Cardiac muscle cell (in vitro differentiated cells and primary cell): Measurements from ENCODE around the gene GLTPD2. TPM values are rescaled to one million over a fixed set of nuclear protein-coding genes. Genes with fewer than 3 reads are reported as not detected.

Experiments
- DNase-seq, 2 donors: peaks; one replicate each; pipeline versions ENCODE4 v3.0.0 to v3.0.0-alpha.2; 2010 to 2017; ENCODE audit warnings: low read depth in 1 of 2, low spot score in 1 of 2
- H3K27ac ChIP-seq: fragments of 200-600 bp; sonication (generic); 2 replicates; pipeline ENCODE4 v1.5.1; 2016
- H3K27me3 ChIP-seq: fragments of 200-600 bp; sonication (generic); 2 replicates; pipeline ENCODE4 v1.6.0; 2016; ENCODE audit warnings: control low read depth
- H3K36me3 ChIP-seq: fragments of 200-600 bp; sonication (generic); 2 replicates; pipeline ENCODE4 v1.5.1; 2016; ENCODE audit warnings: control low read depth
- H3K4me1 ChIP-seq: fragments of 200-600 bp; sonication (generic); 2 replicates; pipeline ENCODE4 v1.8.1; 2017; ENCODE audit warnings: low read depth, mild to moderate bottlenecking, mixed run types
- H3K4me3 ChIP-seq: fragments of 200-600 bp; sonication (generic); 2 replicates; pipeline ENCODE4 v1.5.1; 2016; ENCODE audit warnings: mild to moderate bottlenecking
- H3K9me3 ChIP-seq: fragments of 200-600 bp; sonication (generic); 2 replicates; pipeline ENCODE4 v1.5.1; 2017; ENCODE audit warnings: low read depth, mild to moderate bottlenecking, control low read depth
- CTCF ChIP-seq: IDR thresholded peaks from 2 replicates; pipeline ENCODE4 v1.5.1; 2012; ENCODE audit warnings: low read depth, mild to moderate bottlenecking, low read length
- polyA plus RNA-seq: library from polyadenylated mRNA; unstranded; fragments of >200 nt; fragmentation: Nextera tagmentation; extraction: Ambion mirVana; gene quantifications from 2 replicates; pipeline ENCODE4 v1.2.1, GENCODE V29; 2016
- total RNA-seq: library from RNA; depleted of rRNA; stranded (reverse); fragments of >200 nt; gene quantifications from 2 replicates; pipeline ENCODE4 v1.2.3, GENCODE V29; 2016

Gene GLTPD2
- total and polyA plus RNA-seq, 2 experiments from 2014 or later = 5.4 TPM; not detected in 1

- H3K9me3 ChIP-seq = no peaks in the 10 kb centered on the region
- peak in 1 of 2 donors; percentile 7 for DNase-seq
- no peak overlapping the region for H3K27ac ChIP-seq
- TF ChIP-seq CTCF = no peak
- H3K4me3 ChIP-seq = peak overlapping the region; percentile 52
- no peaks in the 10 kb centered on the region for H3K27me3 ChIP-seq
- no peaks in the 10 kb centered on the region for H3K4me1 ChIP-seq
- no peaks in the 10 kb centered on the region for H3K36me3 ChIP-seq
Measured at GRCh38 chr17:4806456-4806776, 17.7 kb downstream of the GLTPD2 start.

GRCh38 chr17:4806777-4807604, 18.2 kb downstream of the GLTPD2 start, which contains the start of gene PLD2:
TSS of gene PLD2 (plus strand) at chr17:4807152. CDS start at chr17:4807773, 621 bp downstream.
- peak; percentile 83 to 94 for DNase-seq
- no peaks in the 10 kb centered on the region for H3K4me1 ChIP-seq
- TF ChIP-seq CTCF = no peak
- no peak within 1 kb of the TSS for H3K27ac ChIP-seq
- no peaks in the 10 kb centered on the region for H3K9me3 ChIP-seq
- peak within 1 kb of the TSS; percentile 52 for H3K4me3 ChIP-seq
- H3K36me3 ChIP-seq = no peaks in the 10 kb centered on the region
- H3K27me3 ChIP-seq = no peaks in the 10 kb centered on the region

- no peaks in the 10 kb centered on the region for H3K27me3 ChIP-seq
- H3K27ac ChIP-seq = no peak overlapping the region
- TF ChIP-seq CTCF = no peak
- peaks cover 5% of the 10 kb centered on the region for H3K4me1 ChIP-seq
- H3K9me3 ChIP-seq = no peaks in the 10 kb centered on the region
- peak; percentile 1 to 6 for DNase-seq
- H3K36me3 ChIP-seq = no peaks in the 10 kb centered on the region
- peak overlapping the region; percentile 52 for H3K4me3 ChIP-seq
Measured at GRCh38 chr17:4807605-4808377, 19.0 kb downstream of the GLTPD2 start.

- DNase-seq = peak in 1 of 2 donors; percentile 11
- Histone ChIP-seq H3K9me3 (no peaks in the 10 kb centered on the region), H3K27me3 (no peaks in the 10 kb centered on the region), H3K4me3 (no peak overlapping the region), H3K27ac (no peak overlapping the region), H3K36me3 (no peaks in the 10 kb centered on the region), H3K4me1 (peaks cover 9% of the 10 kb centered on the region)
- no peak for TF ChIP-seq CTCF
Measured at GRCh38 chr17:4808378-4808767, 19.6 kb downstream of the GLTPD2 start.

- H3K36me3 ChIP-seq = no peaks in the 10 kb centered on the region
- TF ChIP-seq CTCF = no peak
- no peak for DNase-seq
- H3K9me3 ChIP-seq = no peaks in the 10 kb centered on the region
- no peak overlapping the region for H3K27ac ChIP-seq
- H3K4me1 ChIP-seq = peaks cover 9% of the 10 kb centered on the region
- H3K27me3 ChIP-seq = no peaks in the 10 kb centered on the region
- no peak overlapping the region for H3K4me3 ChIP-seq
Measured at GRCh38 chr17:4810696-4811290, 22.0 kb downstream of the GLTPD2 start.
